Femur (tissue), 1 donor: ENCODE measurements around the gene GPR119.
"Not testable (repeated sequence)": the region's sequence is repeated elsewhere in the genome, so short reads cannot be mapped to it uniquely, and the experiment has no call there.

Experiments used
- DNase-seq: peaks from one replicate; pipeline ENCODE4 v3.0.0-alpha.2; 2017

GPR119 gene

GRCh38 chrX:130385520-130385919, at the start of gene GPR119:
GPR119 (minus strand) TSS chrX:130385674; CDS start chrX:130385447, 227 bp downstream.
- DNase-seq, result no peak

- not testable (repeated sequence) for DNase-seq
Measured at GRCh38 chrX:130429236-130429635, 43.8 kb upstream of the GPR119 start.

GRCh38 chrX:130426531-130426930, 41.1 kb upstream of the GPR119 start:
- no peak for DNase-seq

GRCh38 chrX:130419263-130419662, 33.8 kb upstream of the GPR119 start:
- DNase-seq, result no peak

- no peak for DNase-seq
Measured at GRCh38 chrX:130418740-130419139, 33.3 kb upstream of the GPR119 start.

- DNase-seq, result no peak
Measured at GRCh38 chrX:130418066-130418465, 32.6 kb upstream of the GPR119 start.

GRCh38 chrX:130416785-130417184, 31.3 kb upstream of the GPR119 start:
- no peak for DNase-seq

- DNase-seq, result no peak
Measured at GRCh38 chrX:130415201-130415600, 29.7 kb upstream of the GPR119 start.

- no peak for DNase-seq
Measured at GRCh38 chrX:130414800-130415199, 29.3 kb upstream of the GPR119 start.

- no peak for DNase-seq
Measured at GRCh38 chrX:130413415-130413814, 27.9 kb upstream of the GPR119 start.

- DNase-seq, result no peak
Measured at GRCh38 chrX:130402208-130402684, 16.8 kb upstream of the GPR119 start.

GRCh38 chrX:130401415-130402207, 16.1 kb upstream of the GPR119 start, which contains the start of gene RBMX2:
RBMX2 (plus strand) TSS chrX:130401987; CDS start chrX:130402033, 46 bp downstream.
- DNase-seq, result peak; percentile 84

GRCh38 chrX:130395341-130395740, 9.9 kb upstream of the GPR119 start:
- DNase-seq, result no peak

- peak; percentile 43 for DNase-seq
Measured at GRCh38 chrX:130393451-130394074, 8.1 kb upstream of the GPR119 start.

GRCh38 chrX:130386408-130386808, 934 bp upstream of the GPR119 start:
- no peak for DNase-seq

- no peak for DNase-seq
Measured at GRCh38 chrX:130378024-130378669, 7.3 kb downstream of the GPR119 start.

- no peak for DNase-seq
Measured at GRCh38 chrX:130376077-130376476, 9.4 kb downstream of the GPR119 start.

GRCh38 chrX:130352050-130352449, 33.4 kb downstream of the GPR119 start:
- not testable (repeated sequence) for DNase-seq

GRCh38 chrX:130351567-130351966, 33.9 kb downstream of the GPR119 start:
- DNase-seq, result no peak

GRCh38 chrX:130347321-130347720, 38.2 kb downstream of the GPR119 start:
- DNase-seq, result no peak

- no peak for DNase-seq
Measured at GRCh38 chrX:130343411-130343810, 42.1 kb downstream of the GPR119 start.

GRCh38 chrX:130340271-130340670, 45.2 kb downstream of the GPR119 start:
- no peak for DNase-seq

GRCh38 chrX:130339408-130340222, 45.9 kb downstream of the GPR119 start, which contains the start of gene SLC25A14:
SLC25A14 (plus strand) TSS chrX:130339919; CDS start chrX:130340279, 360 bp downstream.
- DNase-seq, result peak; percentile 88
